ENCODE measurements around the gene OMD. TPM values are rescaled to one million over a fixed set of nuclear protein-coding genes. Genes with fewer than 3 reads are reported as not detected.

Gene OMD
- total RNA-seq, 4 donors from 2014 or later = 11.4 to 45.2 (median 22.2) TPM

GRCh38 chr9:92440751-92441046, 16.4 kb upstream of the OMD start:
- TF ChIP-seq CTCF (IDR thresholded peaks at IDR 0.05) (no peak), POLR2A (IDR thresholded peaks at IDR 0.05) (no peak), POLR2AphosphoS5 (IDR thresholded peaks at IDR 0.05) (no peak), EP300 (IDR thresholded peaks at IDR 0.05) (no peak)
- H3K36me3 ChIP-seq = no peaks in the 10 kb centered on the region
- no peaks in the 10 kb centered on the region for H3K27me3 ChIP-seq
- H3K4me3 ChIP-seq = no peak overlapping the region
- 94 to 100% methylated on average over 6 of the region's 6 CpGs for WGBS, 2 donors (ENCODE audit: low coverage in 1 of 2)
- ATAC-seq = no peak
- H3K27ac ChIP-seq = no peak overlapping the region
- no peaks in the 10 kb centered on the region for H3K9me3 ChIP-seq
- peaks cover 0 to 13% (median 0%) of the 10 kb centered on the region in 3 donors for H3K4me1 ChIP-seq

GRCh38 chr9:92439921-92440750, 15.9 kb upstream of the OMD start:
- 76% methylated on average over 4 to 5 of the region's 5 CpGs for WGBS, 2 donors (ENCODE audit: low coverage in 1 of 2)
- no peak for ATAC-seq

DNA sequence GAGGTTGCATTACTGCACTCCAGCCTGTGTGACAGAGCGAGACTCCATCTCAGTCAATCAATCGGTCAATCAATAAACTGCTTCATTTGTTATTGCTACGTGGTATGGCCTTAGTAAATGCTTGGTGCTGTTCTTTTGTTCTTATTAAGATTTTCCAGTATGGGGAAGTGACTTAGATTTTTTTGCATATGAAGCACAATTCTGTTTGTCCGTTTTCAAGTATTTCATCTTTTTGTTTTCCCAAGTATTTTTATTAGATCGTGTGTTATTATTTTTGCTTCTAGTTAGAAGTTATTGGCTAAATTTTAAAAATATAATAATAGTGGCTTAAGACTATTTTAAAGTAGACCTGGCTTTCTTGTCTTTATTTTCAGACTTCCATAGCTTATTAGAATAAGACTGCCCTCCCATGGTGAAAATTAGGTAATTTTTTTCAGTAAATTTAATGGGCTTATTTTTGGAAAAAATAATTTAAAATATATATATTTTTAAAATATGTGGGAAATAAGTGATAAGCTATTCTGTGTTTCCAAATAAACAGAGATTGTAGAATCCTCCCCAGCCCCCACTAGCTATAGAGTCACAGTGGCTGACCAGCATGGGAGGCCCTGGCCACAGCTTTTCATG, 14.7 kb upstream of the OMD start:
- no peaks in the 10 kb centered on the region for H3K9me3 ChIP-seq

More at GRCh38 chr9:92439921-92440750, 15.9 kb upstream of the OMD start:
- Histone ChIP-seq H3K9me3 (no peaks in the 10 kb centered on the region), H3K4me3 (no peak overlapping the region), H3K27ac (no peak overlapping the region), H3K4me1 (peaks cover 0 to 13% (median 0%) of the 10 kb centered on the region in 3 donors), H3K36me3 (no peaks in the 10 kb centered on the region), H3K27me3 (no peaks in the 10 kb centered on the region)
- TF ChIP-seq POLR2A (IDR thresholded peaks at IDR 0.05) (no peak), POLR2AphosphoS5 (IDR thresholded peaks at IDR 0.05) (no peak), CTCF (IDR thresholded peaks at IDR 0.05) (no peak), EP300 (IDR thresholded peaks at IDR 0.05) (no peak)

GRCh38 chr9:92435263-92435662, 11.0 kb upstream of the OMD start:
- no peak overlapping the region for H3K27ac ChIP-seq
- no peak for ATAC-seq
- no peaks in the 10 kb centered on the region for H3K36me3 ChIP-seq
- H3K27me3 ChIP-seq = no peaks in the 10 kb centered on the region
- WGBS, 2 donors (ENCODE audit: low coverage in 1 of 2) = 82 to 100% methylated on average over 1 of the region's 1 CpG
- no peaks in the 10 kb centered on the region for H3K9me3 ChIP-seq
- H3K4me3 ChIP-seq = no peak overlapping the region
- H3K4me1 ChIP-seq = peaks cover 0 to 13% (median 0%) of the 10 kb centered on the region in 3 donors
- TF ChIP-seq CTCF (IDR thresholded peaks at IDR 0.05) (no peak), POLR2AphosphoS5 (IDR thresholded peaks at IDR 0.05) (no peak), POLR2A (IDR thresholded peaks at IDR 0.05) (no peak), EP300 (IDR thresholded peaks at IDR 0.05) (no peak)

More for the DNA sequence above, 14.7 kb upstream of the OMD start:
- no peaks in the 10 kb centered on the region for H3K36me3 ChIP-seq
- TF ChIP-seq POLR2A (IDR thresholded peaks at IDR 0.05) (no peak), CTCF (IDR thresholded peaks at IDR 0.05) (peak; percentile 22 to 49 (median 33))
- no peak overlapping the region for H3K4me3 ChIP-seq
- no peaks in the 10 kb centered on the region for H3K27me3 ChIP-seq
- peaks cover 0 to 13% (median 0%) of the 10 kb centered on the region in 3 donors for H3K4me1 ChIP-seq
- ATAC-seq = no peak
- no peak overlapping the region for H3K27ac ChIP-seq
- 51 to 73% methylated on average over 5 of the region's 5 CpGs for WGBS, 2 donors (ENCODE audit: low coverage in 1 of 2)
